Measurements from ENCODE around the gene TIMP4.

The TIMP4 gene

DNA sequence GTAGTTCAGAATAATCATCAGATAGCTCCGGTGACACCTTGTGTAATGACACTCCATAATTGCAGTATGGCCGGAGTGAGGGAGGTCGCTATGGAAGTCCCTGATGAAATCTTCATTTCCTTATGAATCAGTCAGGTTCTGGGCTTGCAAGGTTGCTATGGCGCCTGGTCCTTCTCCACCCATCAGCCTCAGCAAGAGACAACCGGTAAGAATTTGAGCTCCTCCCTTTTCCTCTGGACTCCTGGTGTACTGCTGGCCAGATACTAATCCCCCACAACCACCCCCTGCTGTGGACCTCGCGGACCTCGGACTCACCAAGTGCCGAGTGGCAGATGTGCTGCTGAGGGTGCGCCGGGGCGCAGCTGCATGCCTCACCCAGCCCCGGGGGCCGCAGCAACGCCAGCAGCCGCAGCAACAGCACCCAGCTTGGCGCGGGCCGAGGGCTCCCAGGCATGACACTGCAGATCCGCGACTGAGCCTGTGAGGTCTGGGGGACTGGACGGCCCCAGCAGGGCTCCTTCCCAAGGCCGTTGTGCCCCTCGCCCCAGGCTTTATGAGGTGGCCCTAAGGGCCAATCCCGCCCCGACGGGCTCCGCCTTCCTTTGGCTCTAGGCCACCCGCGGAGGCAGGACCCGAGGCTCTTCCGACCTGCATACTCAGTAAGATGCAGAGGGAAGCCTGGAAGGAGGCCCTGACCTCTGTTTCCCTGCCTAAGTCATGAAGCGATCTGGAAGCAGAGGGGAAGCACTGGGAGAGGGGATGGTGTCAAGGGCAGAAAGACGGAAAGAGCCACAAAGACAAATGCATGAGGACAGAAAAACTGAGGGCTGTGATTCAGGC lies at the start of gene TIMP4:
TSS of gene TIMP4 (minus strand) at position 526 of the 840 bp plus-strand sequence. CDS start at position 454, 72 bp downstream.
- TF ChIP-seq NFIC (IDR thresholded peaks at IDR 0.05) (peak; percentile 29; the same call in 1 of the 2 replicates), RAD21 (IDR thresholded peaks at IDR 0.05; ENCODE audit: low read depth) (no peak), TAF1 (IDR thresholded peaks at IDR 0.05; ENCODE audit: low read depth) (0 out of 2 replicates have a peak, but pooled peaks have one; percentile 22)

DNA sequence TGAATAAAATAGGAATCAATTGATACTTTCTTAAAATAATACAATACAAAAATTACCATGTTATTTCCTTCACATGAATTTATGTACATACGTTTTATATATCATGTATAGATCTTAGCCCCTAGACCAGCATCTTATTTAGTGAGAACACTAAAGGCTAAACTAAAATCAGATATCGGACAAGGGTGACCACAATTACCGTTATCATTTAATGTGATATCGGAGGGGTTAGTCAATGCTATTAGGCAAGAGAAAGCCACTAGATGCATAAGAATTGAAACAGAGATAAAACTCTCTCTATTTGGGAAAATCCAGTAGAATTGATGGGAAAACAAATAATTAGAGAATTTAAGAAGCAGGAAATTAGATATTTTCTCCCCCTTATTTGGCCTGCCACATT lies 46.5 kb upstream of the TIMP4 start:
- TF ChIP-seq TCF12 (IDR thresholded peaks at IDR 0.05; ENCODE audit: low read depth) (no peak), CREB1 (IDR thresholded peaks at IDR 0.05; ENCODE audit: low read depth) (no peak), FOXM1 (IDR thresholded peaks at IDR 0.05; ENCODE audit: borderline replicate concordance, low read depth) (no peak), TAF1 (IDR thresholded peaks at IDR 0.05; ENCODE audit: low read depth) (no peak), EGR1 (IDR thresholded peaks at IDR 0.05) (no peak), TEAD4 (IDR thresholded peaks at IDR 0.05) (no peak), RAD21 (IDR thresholded peaks at IDR 0.05; ENCODE audit: low read depth) (no peak), CEBPB (IDR thresholded peaks at IDR 0.05) (no peak), YY1 (IDR thresholded peaks at IDR 0.05; ENCODE audit: low read depth) (no peak), NFIC (IDR thresholded peaks at IDR 0.05) (no peak), EP300 (IDR thresholded peaks at IDR 0.05; ENCODE audit: borderline replicate concordance) (no peak), ZBTB7A (IDR thresholded peaks at IDR 0.05; ENCODE audit: low read depth) (no peak)
- TF ChIP-seq, protein P1, sequence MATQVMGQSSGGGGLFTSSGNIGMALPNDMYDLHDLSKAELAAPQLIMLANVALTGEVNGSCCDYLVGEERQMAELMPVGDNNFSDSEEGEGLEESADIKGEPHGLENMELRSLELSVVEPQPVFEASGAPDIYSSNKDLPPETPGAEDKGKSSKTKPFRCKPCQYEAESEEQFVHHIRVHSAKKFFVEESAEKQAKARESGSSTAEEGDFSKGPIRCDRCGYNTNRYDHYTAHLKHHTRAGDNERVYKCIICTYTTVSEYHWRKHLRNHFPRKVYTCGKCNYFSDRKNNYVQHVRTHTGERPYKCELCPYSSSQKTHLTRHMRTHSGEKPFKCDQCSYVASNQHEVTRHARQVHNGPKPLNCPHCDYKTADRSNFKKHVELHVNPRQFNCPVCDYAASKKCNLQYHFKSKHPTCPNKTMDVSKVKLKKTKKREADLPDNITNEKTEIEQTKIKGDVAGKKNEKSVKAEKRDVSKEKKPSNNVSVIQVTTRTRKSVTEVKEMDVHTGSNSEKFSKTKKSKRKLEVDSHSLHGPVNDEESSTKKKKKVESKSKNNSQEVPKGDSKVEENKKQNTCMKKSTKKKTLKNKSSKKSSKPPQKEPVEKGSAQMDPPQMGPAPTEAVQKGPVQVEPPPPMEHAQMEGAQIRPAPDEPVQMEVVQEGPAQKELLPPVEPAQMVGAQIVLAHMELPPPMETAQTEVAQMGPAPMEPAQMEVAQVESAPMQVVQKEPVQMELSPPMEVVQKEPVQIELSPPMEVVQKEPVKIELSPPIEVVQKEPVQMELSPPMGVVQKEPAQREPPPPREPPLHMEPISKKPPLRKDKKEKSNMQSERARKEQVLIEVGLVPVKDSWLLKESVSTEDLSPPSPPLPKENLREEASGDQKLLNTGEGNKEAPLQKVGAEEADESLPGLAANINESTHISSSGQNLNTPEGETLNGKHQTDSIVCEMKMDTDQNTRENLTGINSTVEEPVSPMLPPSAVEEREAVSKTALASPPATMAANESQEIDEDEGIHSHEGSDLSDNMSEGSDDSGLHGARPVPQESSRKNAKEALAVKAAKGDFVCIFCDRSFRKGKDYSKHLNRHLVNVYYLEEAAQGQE (IDR thresholded peaks at IDR 0.05; ENCODE audit: low read depth), result no peak
- TF ChIP-seq, protein P2, sequence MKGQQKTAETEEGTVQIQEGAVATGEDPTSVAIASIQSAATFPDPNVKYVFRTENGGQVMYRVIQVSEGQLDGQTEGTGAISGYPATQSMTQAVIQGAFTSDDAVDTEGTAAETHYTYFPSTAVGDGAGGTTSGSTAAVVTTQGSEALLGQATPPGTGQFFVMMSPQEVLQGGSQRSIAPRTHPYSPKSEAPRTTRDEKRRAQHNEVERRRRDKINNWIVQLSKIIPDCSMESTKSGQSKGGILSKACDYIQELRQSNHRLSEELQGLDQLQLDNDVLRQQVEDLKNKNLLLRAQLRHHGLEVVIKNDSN (IDR thresholded peaks at IDR 0.05), result no peak
- TF ChIP-seq, protein P3, sequence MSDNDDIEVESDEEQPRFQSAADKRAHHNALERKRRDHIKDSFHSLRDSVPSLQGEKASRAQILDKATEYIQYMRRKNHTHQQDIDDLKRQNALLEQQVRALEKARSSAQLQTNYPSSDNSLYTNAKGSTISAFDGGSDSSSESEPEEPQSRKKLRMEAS (IDR thresholded peaks at IDR 0.05), result no peak

DNA sequence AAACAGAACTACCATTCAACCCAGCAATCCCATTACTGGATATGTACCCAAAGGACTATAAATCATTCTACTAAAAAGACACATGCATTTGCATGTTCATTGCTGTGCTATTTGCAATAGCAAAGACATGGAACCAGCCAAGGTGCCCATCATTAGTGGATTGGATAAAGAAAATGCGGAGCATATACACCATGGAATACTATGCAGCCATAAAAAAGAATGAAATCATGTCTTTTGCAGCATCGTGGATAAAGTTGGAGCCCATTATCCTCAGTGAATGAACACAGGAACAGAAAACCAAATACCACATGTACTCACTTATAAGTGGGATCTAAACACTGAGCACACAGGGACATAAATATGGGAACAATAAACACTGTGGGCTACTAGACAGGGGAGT lies 43.1 kb upstream of the TIMP4 start:
- TF ChIP-seq RAD21 (IDR thresholded peaks at IDR 0.05; ENCODE audit: low read depth) (no peak), EGR1 (IDR thresholded peaks at IDR 0.05) (no peak)
- TF ChIP-seq, protein P2 (IDR thresholded peaks at IDR 0.05), result no peak

DNA sequence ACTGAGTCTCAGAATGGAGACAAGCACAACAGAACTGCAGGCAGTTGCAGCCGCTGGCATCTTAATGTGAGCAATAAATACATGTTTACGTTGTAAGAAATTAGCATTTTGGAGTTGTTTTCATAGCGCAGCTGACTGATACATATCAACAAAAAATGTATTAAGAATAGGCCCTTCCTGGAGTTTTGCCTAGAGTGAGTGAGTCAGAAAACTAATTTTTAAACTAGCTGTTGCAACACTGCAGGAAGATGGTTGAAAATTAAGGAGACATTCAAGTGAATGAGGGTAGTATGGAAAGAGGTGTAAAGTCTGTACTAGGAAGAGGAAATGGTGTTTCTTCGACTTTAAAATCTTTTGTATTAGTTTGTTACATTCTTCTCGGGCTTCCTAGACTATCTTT lies 39.6 kb upstream of the TIMP4 start:
- TF ChIP-seq, protein P3 (IDR thresholded peaks at IDR 0.05), result no peak
- TF ChIP-seq TAF1 (IDR thresholded peaks at IDR 0.05; ENCODE audit: low read depth) (no peak), TCF12 (IDR thresholded peaks at IDR 0.05; ENCODE audit: low read depth) (no peak), RAD21 (IDR thresholded peaks at IDR 0.05; ENCODE audit: low read depth) (no peak), CREB1 (IDR thresholded peaks at IDR 0.05; ENCODE audit: low read depth) (no peak), YY1 (IDR thresholded peaks at IDR 0.05; ENCODE audit: low read depth) (no peak), CEBPB (IDR thresholded peaks at IDR 0.05) (no peak), EGR1 (IDR thresholded peaks at IDR 0.05) (no peak), NFIC (IDR thresholded peaks at IDR 0.05) (no peak), FOXM1 (IDR thresholded peaks at IDR 0.05; ENCODE audit: borderline replicate concordance, low read depth) (no peak), EP300 (IDR thresholded peaks at IDR 0.05; ENCODE audit: borderline replicate concordance) (no peak), TEAD4 (IDR thresholded peaks at IDR 0.05) (no peak), ZBTB7A (IDR thresholded peaks at IDR 0.05; ENCODE audit: low read depth) (no peak)
- TF ChIP-seq, protein P2 (IDR thresholded peaks at IDR 0.05), result no peak
- TF ChIP-seq, protein P1 (IDR thresholded peaks at IDR 0.05; ENCODE audit: low read depth), result no peak

DNA sequence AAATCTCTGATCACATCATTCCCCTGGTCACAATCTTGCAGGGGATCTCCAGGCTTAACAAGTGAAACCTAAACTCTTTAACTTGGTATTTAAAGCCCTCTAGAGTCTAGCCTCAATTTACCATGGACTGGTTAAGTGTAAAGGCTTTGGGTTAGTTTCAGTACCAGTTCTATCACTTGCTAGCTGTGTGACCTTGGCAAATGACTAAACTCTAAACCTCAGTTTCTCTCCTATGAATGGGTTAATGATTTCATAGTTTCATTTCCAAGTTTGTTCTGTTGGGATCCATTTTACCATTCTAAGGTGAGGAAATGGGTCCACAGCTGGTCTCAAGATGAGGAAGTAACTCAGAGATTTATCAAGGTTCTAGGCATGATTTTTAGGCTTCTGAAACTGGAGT lies 38.8 kb upstream of the TIMP4 start:
- TF ChIP-seq, protein P3 (IDR thresholded peaks at IDR 0.05), result no peak
- TF ChIP-seq EP300 (IDR thresholded peaks at IDR 0.05; ENCODE audit: borderline replicate concordance) (no peak), TCF12 (IDR thresholded peaks at IDR 0.05; ENCODE audit: low read depth) (no peak), EGR1 (IDR thresholded peaks at IDR 0.05) (no peak), TEAD4 (IDR thresholded peaks at IDR 0.05) (no peak), CREB1 (IDR thresholded peaks at IDR 0.05; ENCODE audit: low read depth) (no peak), RAD21 (IDR thresholded peaks at IDR 0.05; ENCODE audit: low read depth) (no peak), YY1 (IDR thresholded peaks at IDR 0.05; ENCODE audit: low read depth) (no peak), NFIC (IDR thresholded peaks at IDR 0.05) (no peak), ZBTB7A (IDR thresholded peaks at IDR 0.05; ENCODE audit: low read depth) (no peak), CEBPB (IDR thresholded peaks at IDR 0.05) (no peak), TAF1 (IDR thresholded peaks at IDR 0.05; ENCODE audit: low read depth) (no peak), FOXM1 (IDR thresholded peaks at IDR 0.05; ENCODE audit: borderline replicate concordance, low read depth) (no peak)
- TF ChIP-seq, protein P2 (IDR thresholded peaks at IDR 0.05), result no peak
- TF ChIP-seq, protein P1 (IDR thresholded peaks at IDR 0.05; ENCODE audit: low read depth), result no peak

Data from Ishikawa (cell line).